CD8-positive, alpha-beta memory T cell (primary cell): Measurements from ENCODE around the gene FILIP1L. TPM values are rescaled to one million over a fixed set of nuclear protein-coding genes. Genes with fewer than 3 reads are reported as not detected.

ENCODE experiments used
- CTCF ChIA-PET: fragments of 350-600 bp; sonication (Branson Sonifier 250); formaldehyde crosslinking; loops from one replicate; lab custom pipeline; 2021; ENCODE audit warnings: antibody characterized with exemption; lab: Charles Lee
- POLR2A ChIA-PET: fragments of 350-600 bp; sonication (Branson Sonifier 250); formaldehyde crosslinking; loops from one replicate; lab custom pipeline; 2021; ENCODE audit warnings: antibody characterized with exemption; lab: Charles Lee
- DNase-seq, 5 donors: peaks; one replicate each; pipeline versions ENCODE4 v3.0.0 to v3.0.0-alpha.2; 2020 to 2022; ENCODE audit warnings: mixed read lengths in 1 of 5
- H3K27ac ChIP-seq: one replicate; pipeline ENCODE4 v1.7.0; 2013; ENCODE audit warnings: low read depth, mild to moderate bottlenecking, low read length, moderate library complexity
- H3K27me3 ChIP-seq: 2 replicates; pipeline ENCODE4 v1.7.0; 2013; ENCODE audit warnings: low read length, mild to moderate bottlenecking; ENCODE audit not compliant: insufficient read depth, poor library complexity, severe bottlenecking
- H3K36me3 ChIP-seq: 2 replicates; pipeline ENCODE4 v1.7.0; 2013; ENCODE audit warnings: mild to moderate bottlenecking, low read length, moderate library complexity; ENCODE audit not compliant: insufficient read depth
- H3K4me1 ChIP-seq: 2 replicates; pipeline ENCODE4 v1.7.0; 2013; ENCODE audit warnings: mild to moderate bottlenecking, low read length, moderate library complexity; ENCODE audit not compliant: insufficient read depth
- H3K4me3 ChIP-seq: 2 replicates; pipeline ENCODE4 v1.7.0; 2013; ENCODE audit warnings: mild to moderate bottlenecking, low read length
- H3K9me3 ChIP-seq: 2 replicates; pipeline ENCODE4 v1.7.0; 2013; ENCODE audit warnings: mild to moderate bottlenecking, low read length
- H3K27ac Mint-ChIP-seq, 8 donors: one replicate each; pipeline ENCODE4 v1.8.0; 2020 to 2021; ENCODE audit warnings: mixed read lengths in 8 of 8, mild to moderate bottlenecking in 6 of 8, inconsistent platforms in 3 of 8, moderate library complexity in 3 of 8
- H3K27me3 Mint-ChIP-seq, 2 donors: one replicate each; pipeline ENCODE4 v1.8.0; 2020 to 2021; ENCODE audit warnings: mixed read lengths in 2 of 2, mild to moderate bottlenecking in 1 of 2, moderate library complexity in 1 of 2
- H3K36me3 Mint-ChIP-seq, 3 donors: one replicate each; pipeline ENCODE4 v1.8.0; 2020 to 2021; ENCODE audit warnings: mixed read lengths in 3 of 3, inconsistent platforms in 1 of 3, mild to moderate bottlenecking in 1 of 3
- H3K4me1 Mint-ChIP-seq, 3 donors: one replicate each; pipeline ENCODE4 v1.8.0; 2020 to 2021; ENCODE audit warnings: mixed read lengths in 3 of 3, inconsistent platforms in 1 of 3, mild to moderate bottlenecking in 1 of 3
- H3K4me3 Mint-ChIP-seq, 7 donors: one replicate each; pipeline ENCODE4 v1.8.0; 2020 to 2021; ENCODE audit warnings: mixed read lengths in 7 of 7, mild to moderate bottlenecking in 6 of 7, moderate library complexity in 4 of 7, inconsistent platforms in 2 of 7
- H3K9me3 Mint-ChIP-seq, 5 donors: one replicate each; pipeline ENCODE4 v1.8.0; 2020 to 2022; ENCODE audit warnings: mixed read lengths in 5 of 5, mild to moderate bottlenecking in 3 of 5, moderate library complexity in 2 of 5, inconsistent platforms in 1 of 5
- polyA plus RNA-seq: library from polyadenylated mRNA; unstranded; fragments of 300-500 nt; fragmentation: Illumina TruSeq; gene quantifications from one replicate; pipeline ENCODE4 v1.2.3, GENCODE V29; 2021
- total RNA-seq, 2 experiments: library from RNA; stranded (reverse); gene quantifications; one replicate each; pipeline ENCODE4 v1.2.3, GENCODE V29; 2021

The FILIP1L gene
- total and polyA plus RNA-seq, 3 experiments from 2014 or later: 0.12 to 0.27 (median 0.20) TPM

DNA sequence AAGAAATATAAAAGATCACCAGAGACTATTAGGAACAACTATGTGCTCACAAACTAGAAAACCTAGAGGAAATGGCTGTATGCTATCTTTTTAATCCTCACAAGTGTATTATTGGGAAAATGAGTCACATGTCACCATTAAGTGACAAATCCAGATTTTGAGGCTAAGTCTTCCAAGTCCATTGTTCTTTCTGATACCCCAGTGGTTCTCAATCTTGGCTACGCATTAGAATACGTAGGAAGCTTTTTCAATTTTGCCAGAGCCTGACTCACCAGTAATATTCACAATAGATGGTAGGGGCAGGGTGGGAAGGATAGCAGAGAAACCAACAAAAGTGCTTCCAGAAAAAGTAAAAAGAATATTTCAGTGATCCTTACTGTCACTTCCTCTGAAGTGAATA, 117.0 kb downstream of the FILIP1L start:
- Histone ChIP-seq H3K4me3 (no peak overlapping the region), H3K27me3 (no peaks in the 10 kb centered on the region), H3K27ac (no peak overlapping the region), H3K36me3 (no peaks in the 10 kb centered on the region), H3K4me1 (no peaks in the 10 kb centered on the region), H3K9me3 (no peaks in the 10 kb centered on the region)
- no peak overlapping the region for H3K4me3 Mint-ChIP-seq
- H3K9me3 Mint-ChIP-seq: peaks cover 16 to 42% (median 33%) of the 10 kb centered on the region in 5 donors
- no peaks in the 10 kb centered on the region for H3K4me1 Mint-ChIP-seq
- H3K27ac Mint-ChIP-seq: no peak overlapping the region
- ChIA-PET CTCF (no interaction called here), POLR2A (no interaction called here)
- no peaks in the 10 kb centered on the region for H3K27me3 Mint-ChIP-seq
- H3K36me3 Mint-ChIP-seq: peaks cover 12 to 48% (median 14%) of the 10 kb centered on the region in 3 donors
- no peak for DNase-seq

DNA sequence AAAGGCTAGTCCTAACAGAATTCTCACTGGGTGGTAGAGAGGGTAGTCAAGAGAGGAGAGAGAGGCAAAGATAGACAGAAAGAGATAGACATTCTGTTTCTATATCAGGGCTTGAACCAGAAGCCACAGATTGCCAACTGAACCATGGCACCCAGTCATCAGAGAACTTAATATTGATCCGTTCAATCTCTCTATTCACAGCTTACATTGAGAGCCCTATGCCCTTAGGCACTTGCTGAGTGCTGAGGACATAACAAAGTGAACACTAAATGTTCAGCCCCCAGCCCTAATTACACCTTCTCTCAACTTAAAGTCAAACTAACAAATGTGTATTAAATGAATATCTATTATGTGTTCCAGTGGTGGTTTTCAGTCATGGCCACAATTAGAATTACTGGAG, 124.1 kb downstream of the FILIP1L start:
- CTCF ChIA-PET: no interaction called here

DNA sequence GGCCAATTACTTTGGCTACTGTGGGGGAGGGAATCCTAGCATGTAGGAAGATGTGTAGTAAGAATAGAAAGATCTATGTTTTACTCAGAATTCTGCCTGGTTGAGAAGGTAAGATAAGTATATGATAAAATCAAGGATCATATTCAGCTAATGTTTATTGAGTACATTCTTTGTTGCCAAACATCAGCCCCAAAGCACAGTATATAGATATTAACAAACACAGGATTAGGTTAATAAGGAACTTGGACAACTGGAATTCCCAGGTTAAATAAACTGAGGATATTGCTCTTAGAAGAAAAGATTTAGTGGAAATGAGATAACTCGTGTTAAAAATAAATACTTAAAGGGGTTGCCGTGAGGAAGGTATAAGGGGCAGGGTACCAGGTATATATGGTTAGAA, 129.6 kb downstream of the FILIP1L start:
- Histone ChIP-seq H3K36me3 (no peaks in the 10 kb centered on the region), H3K27ac (no peak overlapping the region), H3K4me1 (no peaks in the 10 kb centered on the region), H3K4me3 (no peak overlapping the region), H3K9me3 (no peaks in the 10 kb centered on the region), H3K27me3 (no peaks in the 10 kb centered on the region)
- DNase-seq: no peak
- Mint-ChIP-seq H3K4me1 (no peaks in the 10 kb centered on the region), H3K36me3 (peaks cover 0 to 3% (median 0%) of the 10 kb centered on the region in 3 donors), H3K4me3 (no peak overlapping the region), H3K9me3 (no peaks in the 10 kb centered on the region), H3K27me3 (no peaks in the 10 kb centered on the region), H3K27ac (no peak overlapping the region)
- CTCF ChIA-PET: no interaction called here
- POLR2A ChIA-PET: no interaction called here

More for the DNA sequence above, 124.1 kb downstream of the FILIP1L start:
- Histone ChIP-seq H3K9me3 (no peaks in the 10 kb centered on the region), H3K4me3 (no peak overlapping the region), H3K27me3 (no peaks in the 10 kb centered on the region), H3K4me1 (no peaks in the 10 kb centered on the region), H3K36me3 (no peaks in the 10 kb centered on the region), H3K27ac (no peak overlapping the region)
- peaks cover 2 to 33% (median 7%) of the 10 kb centered on the region in 3 donors for H3K36me3 Mint-ChIP-seq
- POLR2A ChIA-PET: no interaction called here
- H3K27ac Mint-ChIP-seq: no peak overlapping the region
- no peak overlapping the region for H3K4me3 Mint-ChIP-seq
- DNase-seq: no peak
- no peaks in the 10 kb centered on the region for H3K4me1 Mint-ChIP-seq
- H3K9me3 Mint-ChIP-seq: peaks cover 11 to 27% (median 21%) of the 10 kb centered on the region in 5 donors
- H3K27me3 Mint-ChIP-seq: no peaks in the 10 kb centered on the region

DNA sequence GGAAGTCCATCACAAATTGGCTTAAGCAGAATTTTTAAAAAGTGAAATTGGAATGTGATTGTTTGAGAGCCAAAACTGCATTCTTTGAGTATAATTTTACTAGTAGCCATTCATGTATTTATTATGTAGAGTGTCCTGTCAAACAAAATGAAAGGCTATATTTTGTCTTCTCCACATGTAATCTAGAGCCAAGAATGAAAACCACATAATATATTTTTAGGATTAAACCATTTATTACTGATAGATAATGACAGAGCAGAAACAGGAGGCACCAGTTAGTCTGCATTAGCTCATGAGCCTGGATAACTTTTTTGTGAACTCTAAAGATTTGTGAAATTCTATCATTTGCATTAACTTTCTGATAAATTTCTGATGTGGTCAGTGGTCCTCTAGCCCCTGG, 130.2 kb downstream of the FILIP1L start:
- H3K27me3 Mint-ChIP-seq: no peaks in the 10 kb centered on the region
- Histone ChIP-seq H3K9me3 (no peaks in the 10 kb centered on the region), H3K36me3 (no peaks in the 10 kb centered on the region), H3K27ac (no peak overlapping the region), H3K27me3 (no peaks in the 10 kb centered on the region), H3K4me3 (no peak overlapping the region), H3K4me1 (no peaks in the 10 kb centered on the region)
- H3K27ac Mint-ChIP-seq: no peak overlapping the region
- no peak for DNase-seq
- CTCF ChIA-PET: no interaction called here
- POLR2A ChIA-PET: no interaction called here
- no peak overlapping the region for H3K4me3 Mint-ChIP-seq
- H3K36me3 Mint-ChIP-seq: peaks cover 0 to 3% (median 0%) of the 10 kb centered on the region in 3 donors
- no peaks in the 10 kb centered on the region for H3K4me1 Mint-ChIP-seq
- no peaks in the 10 kb centered on the region for H3K9me3 Mint-ChIP-seq

DNA sequence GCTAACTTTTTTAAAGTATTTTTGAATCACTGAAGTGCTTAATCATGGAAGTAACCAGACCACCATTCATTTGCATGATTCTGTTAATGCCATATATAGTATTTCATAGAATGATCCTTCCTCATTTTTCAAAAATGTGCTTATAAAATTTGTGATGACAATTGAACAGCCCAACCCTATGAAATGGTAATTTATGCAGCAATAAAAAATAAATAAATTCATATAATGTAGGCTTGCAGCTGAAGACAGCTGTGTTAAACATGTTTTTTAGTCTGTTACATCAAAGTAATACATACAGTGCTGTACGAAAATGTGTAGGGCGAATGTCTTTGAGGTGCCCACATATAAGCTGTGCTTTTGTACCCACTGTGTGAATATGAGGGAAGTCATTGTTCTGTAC, 131.7 kb downstream of the FILIP1L start:
- Histone ChIP-seq H3K4me1 (no peaks in the 10 kb centered on the region), H3K27ac (no peak overlapping the region), H3K36me3 (no peaks in the 10 kb centered on the region), H3K4me3 (no peak overlapping the region), H3K27me3 (no peaks in the 10 kb centered on the region), H3K9me3 (no peaks in the 10 kb centered on the region)
- no peak overlapping the region for H3K27ac Mint-ChIP-seq
- H3K4me3 Mint-ChIP-seq: no peak overlapping the region
- ChIA-PET POLR2A (no interaction called here), CTCF (no interaction called here)
- DNase-seq: no peak
- H3K27me3 Mint-ChIP-seq: no peaks in the 10 kb centered on the region
- H3K9me3 Mint-ChIP-seq: no peaks in the 10 kb centered on the region
- no peaks in the 10 kb centered on the region for H3K4me1 Mint-ChIP-seq
- H3K36me3 Mint-ChIP-seq: peaks cover 0 to 3% (median 0%) of the 10 kb centered on the region in 3 donors

DNA sequence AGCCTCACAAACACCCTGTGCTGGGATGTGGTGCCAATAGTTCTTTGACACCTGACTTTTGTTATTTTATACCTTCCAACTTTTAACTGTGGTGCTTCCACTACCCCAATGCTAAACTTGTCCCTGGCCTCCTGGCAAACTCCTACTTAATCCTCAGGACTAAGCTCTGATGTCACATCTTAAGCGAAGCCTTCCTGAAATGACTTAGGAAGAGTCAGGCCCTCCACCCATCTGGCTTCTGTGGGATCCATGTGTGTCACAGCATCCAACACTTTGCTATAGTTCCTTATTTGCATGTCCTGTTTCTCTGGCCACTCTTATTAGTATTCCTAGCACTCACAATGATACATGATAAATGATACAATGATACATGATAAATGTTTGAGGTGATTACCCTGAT, 133.2 kb downstream of the FILIP1L start:
- peaks cover 0 to 8% (median 3%) of the 10 kb centered on the region in 3 donors for H3K36me3 Mint-ChIP-seq
- ChIA-PET CTCF (no interaction called here), POLR2A (no interaction called here)
- H3K27ac Mint-ChIP-seq: peak overlapping the region in 1 of 8 donors; percentile 22
- H3K4me3 Mint-ChIP-seq: no peak overlapping the region
- H3K27me3 Mint-ChIP-seq: no peaks in the 10 kb centered on the region
- Histone ChIP-seq H3K9me3 (no peaks in the 10 kb centered on the region), H3K4me1 (no peaks in the 10 kb centered on the region), H3K36me3 (no peaks in the 10 kb centered on the region), H3K27me3 (no peaks in the 10 kb centered on the region), H3K4me3 (no peak overlapping the region), H3K27ac (no peak overlapping the region)
- no peaks in the 10 kb centered on the region for H3K4me1 Mint-ChIP-seq
- H3K9me3 Mint-ChIP-seq: no peaks in the 10 kb centered on the region
- no peak for DNase-seq

DNA sequence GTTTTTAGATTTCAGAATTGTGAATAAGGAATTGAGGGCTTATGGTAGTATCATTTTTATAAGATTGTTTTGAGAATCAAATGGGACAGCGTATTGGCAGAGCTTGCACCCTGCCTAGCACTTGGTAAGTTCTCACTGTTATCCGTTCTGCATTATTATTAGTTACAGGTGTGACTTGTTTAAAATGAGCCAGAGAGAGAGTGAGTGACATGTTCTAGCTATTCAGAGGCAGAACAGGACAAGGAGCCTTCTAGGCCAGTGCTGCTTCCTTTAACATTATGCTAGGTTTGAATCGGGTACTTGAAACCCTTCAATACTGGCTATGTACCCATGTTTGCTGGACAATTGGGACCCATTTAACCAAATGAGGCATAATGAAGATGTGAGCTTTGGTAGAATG, 133.7 kb downstream of the FILIP1L start:
- Histone ChIP-seq H3K9me3 (no peaks in the 10 kb centered on the region), H3K36me3 (no peaks in the 10 kb centered on the region), H3K27ac (no peak overlapping the region), H3K27me3 (no peaks in the 10 kb centered on the region), H3K4me3 (no peak overlapping the region), H3K4me1 (no peaks in the 10 kb centered on the region)
- Mint-ChIP-seq H3K4me1 (no peaks in the 10 kb centered on the region), H3K27ac (no peak overlapping the region), H3K4me3 (no peak overlapping the region), H3K9me3 (no peaks in the 10 kb centered on the region), H3K36me3 (peaks cover 0 to 8% (median 3%) of the 10 kb centered on the region in 3 donors), H3K27me3 (no peaks in the 10 kb centered on the region)
- ChIA-PET CTCF (no interaction called here), POLR2A (no interaction called here)
- no peak for DNase-seq

DNA sequence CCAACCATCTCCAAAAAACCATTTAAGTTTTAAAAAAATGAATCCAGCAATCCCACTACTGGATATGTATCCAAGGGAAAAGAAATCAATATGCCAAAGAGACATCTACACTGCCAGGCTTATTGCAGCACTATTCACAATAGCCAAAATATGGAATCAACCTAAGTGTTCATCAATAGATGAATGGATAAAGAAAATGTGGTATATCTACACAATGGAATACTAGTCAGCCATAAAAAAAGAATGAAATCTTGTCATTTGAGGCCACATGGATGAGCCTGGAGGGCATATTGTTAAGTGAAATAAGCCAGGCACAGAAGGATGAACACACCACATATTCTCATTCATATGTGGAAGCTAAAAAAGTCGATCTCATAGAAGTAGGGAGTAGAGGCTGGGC, 136.1 kb downstream of the FILIP1L start:
- no peaks in the 10 kb centered on the region for H3K36me3 ChIP-seq
- H3K4me1 Mint-ChIP-seq: no peaks in the 10 kb centered on the region
- DNase-seq: no peak
- POLR2A ChIA-PET: no interaction called here
- H3K27me3 ChIP-seq: no peaks in the 10 kb centered on the region
- H3K27ac ChIP-seq: no peak overlapping the region
- no peak overlapping the region for H3K4me3 ChIP-seq
- no peak overlapping the region for H3K4me3 Mint-ChIP-seq
- H3K36me3 Mint-ChIP-seq: peaks cover 0 to 8% (median 0%) of the 10 kb centered on the region in 3 donors
- H3K9me3 Mint-ChIP-seq: no peaks in the 10 kb centered on the region
- H3K4me1 ChIP-seq: no peaks in the 10 kb centered on the region
- no peaks in the 10 kb centered on the region for H3K27me3 Mint-ChIP-seq
- CTCF ChIA-PET: no interaction called here
- no peak overlapping the region for H3K27ac Mint-ChIP-seq
- no peaks in the 10 kb centered on the region for H3K9me3 ChIP-seq

DNA sequence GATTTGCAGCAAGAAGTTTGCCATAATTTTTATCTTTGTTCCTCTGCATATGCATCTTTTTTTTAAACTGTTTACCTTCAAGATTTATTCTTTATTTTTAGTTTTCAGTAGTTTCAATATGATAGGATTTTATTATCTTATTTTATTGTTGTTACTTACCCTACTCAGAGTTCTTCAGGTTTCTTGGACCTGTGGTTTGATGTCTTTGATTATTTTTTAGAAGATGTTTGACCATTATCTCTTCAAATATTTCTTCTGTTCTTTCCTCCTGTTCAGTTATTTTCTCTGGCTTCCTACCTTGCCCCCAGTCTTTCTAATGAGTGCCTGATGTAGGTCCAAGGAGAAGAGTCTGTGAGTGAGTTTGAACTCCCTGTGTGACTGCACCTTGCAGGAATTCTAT, 137.7 kb downstream of the FILIP1L start:
- DNase-seq: no peak
- no peak overlapping the region for H3K4me3 Mint-ChIP-seq

More for the DNA sequence above, 137.7 kb downstream of the FILIP1L start:
- Histone ChIP-seq H3K4me3 (no peak overlapping the region), H3K36me3 (no peaks in the 10 kb centered on the region), H3K9me3 (no peaks in the 10 kb centered on the region), H3K27me3 (no peaks in the 10 kb centered on the region), H3K27ac (no peak overlapping the region), H3K4me1 (no peaks in the 10 kb centered on the region)
- no peaks in the 10 kb centered on the region for H3K9me3 Mint-ChIP-seq
- POLR2A ChIA-PET: no interaction called here
- CTCF ChIA-PET: no interaction called here
- no peaks in the 10 kb centered on the region for H3K4me1 Mint-ChIP-seq
- no peak overlapping the region for H3K27ac Mint-ChIP-seq
- H3K36me3 Mint-ChIP-seq: peaks cover 0 to 8% (median 0%) of the 10 kb centered on the region in 3 donors
- no peaks in the 10 kb centered on the region for H3K27me3 Mint-ChIP-seq
